Measurements from ENCODE around the gene CFAP100. TPM values are rescaled to one million over a fixed set of nuclear protein-coding genes. Genes with fewer than 3 reads are reported as not detected.

Gene CFAP100
- total and polyA plus RNA-seq, 9 of the 15 experiments (the other 6 are each of a cell fraction or from before 2014, with no cell fraction given) = not detected

- H3K36me3 ChIP-seq (ENCODE audit: control insufficient read depth, insufficient read depth, low read length) = peaks cover 3% of the 10 kb centered on the region; the same call in 1 of the 3 replicates
- no peaks in the 10 kb centered on the region; a peak in 1 of 5 replicates for H3K4me1 ChIP-seq (replicated peaks in 1 of 2; ENCODE audit: control insufficient read depth in 2 of 2, insufficient read depth in 2 of 2, low read length in 2 of 2)
- FAIRE-seq = no peak
- no peak overlapping the region for H3K4me3 ChIP-seq
- H2AFZ ChIP-seq (ENCODE audit: low read depth, low read length) = no peak overlapping the region
- CTCF ChIA-PET (ENCODE audit: low intra/inter-chr PET ratio) = no interaction called here
- POLR2A ChIA-PET = no interaction called here
- intact Hi-C loops (cut with micrococcal nuclease) (no loop called here), in situ Hi-C loops (cut with MboI) (no loop called here)
- no peaks in the 10 kb centered on the region for H3K79me2 ChIP-seq (ENCODE audit: control insufficient read depth, insufficient read depth, low read length)
- H3K9me1 ChIP-seq (ENCODE audit: control insufficient read depth, insufficient read depth, low read length) = no peaks in the 10 kb centered on the region
- no peaks in the 10 kb centered on the region for H3K9me3 ChIP-seq (replicated peaks; ENCODE audit: control insufficient read depth, insufficient read depth, low read depth, low read length)
- H4K20me1 ChIP-seq (replicated peaks; ENCODE audit: control insufficient read depth, insufficient read depth, low read length) = no peaks in the 10 kb centered on the region
- no peak overlapping the region for H3K27ac ChIP-seq (ENCODE audit: extremely low read depth, low read depth, low read length)
- BruUV-seq (replicated peaks) = no TSS peak
- H3K4me2 ChIP-seq (ENCODE audit: insufficient read depth, low read length) = no peak overlapping the region
- H3K27me3 ChIP-seq (ENCODE audit: control insufficient read depth in 2 of 2, insufficient read depth in 2 of 2, low read length in 2 of 2) = no peaks in the 10 kb centered on the region
- no peak for ATAC-seq
- no peak for DNase-seq (ENCODE audit: extremely low read depth in 1 of 4, low spot score in 3 of 4)
- 64% methylated on average over 4 of the region's 4 CpGs for WGBS (ENCODE audit: insufficient coverage, low coverage, missing lambda C conversion rate)
- no peak overlapping the region for H3K9ac ChIP-seq (ENCODE audit: insufficient read depth in 1 of 2, low read depth in 2 of 2, low read length in 2 of 2)
- TF ChIP-seq ZNF143 (CRISPR knock-in tag; IDR thresholded peaks at IDR 0.05) (no peak), HLTF (IDR thresholded peaks at IDR 0.05) (no peak), POLR3G (IDR thresholded peaks at IDR 0.05; ENCODE audit: extremely low read depth, insufficient read length, insufficient replicate concordance) (no peak), POLR3A (IDR thresholded peaks at IDR 0.05; ENCODE audit: borderline replicate concordance, extremely low read depth, insufficient read depth, insufficient read length) (no peak), IRF2 (CRISPR knock-in tag; IDR thresholded peaks at IDR 0.05) (no peak), SMC3 (conservative IDR thresholded peaks at IDR 0.05; ENCODE audit: insufficient read depth, low read depth, low read length) (no peak), SREBF2 (CRISPR knock-in tag; IDR thresholded peaks at IDR 0.05) (no peak), MXD1 (CRISPR knock-in tag; IDR thresholded peaks at IDR 0.05; ENCODE audit: borderline replicate concordance, poor library complexity, severe bottlenecking) (no peak), HMG20B (CRISPR knock-in tag; IDR thresholded peaks at IDR 0.05) (no peak), FIP1L1 (IDR thresholded peaks at IDR 0.05; ENCODE audit: low read depth, low read length, poor library complexity, severe bottlenecking) (no peak), RREB1 (CRISPR knock-in tag; IDR thresholded peaks at IDR 0.05) (no peak), NFE2 (IDR thresholded peaks at IDR 0.05; ENCODE audit: low read depth) (no peak), PURB (CRISPR knock-in tag; IDR thresholded peaks at IDR 0.05; ENCODE audit: low read depth) (no peak), ZBTB26 (CRISPR knock-in tag; IDR thresholded peaks at IDR 0.05) (no peak), ZKSCAN1 (IDR thresholded peaks at IDR 0.05; ENCODE audit: low read depth, low read length) (no peak), ZFX (CRISPR knock-in tag; IDR thresholded peaks at IDR 0.05) (no peak)
Measured at GRCh38 chr3:126432361-126433104, 37.8 kb downstream of the CFAP100 start.

Data from K562 (cell line).